Neural cell (in vitro differentiated cells): ENCODE data around the gene C3orf49. TPM values are rescaled to one million over a fixed set of nuclear protein-coding genes. Genes with fewer than 3 reads are reported as not detected.

Source experiments
- H2AFZ ChIP-seq: fragments of 200-600, 300-800 bp; sonication (generic), shearing (Covaris generic); 2 replicates; pipeline ENCODE4 v1.6.0; 2014; ENCODE audit warnings: low read depth, mild to moderate bottlenecking, antibody characterized with exemption, low read length, moderate library complexity
- H3F3A ChIP-seq: fragments of 200-600 bp; shearing (Covaris generic); 2 replicates; pipeline ENCODE4 v1.6.1; 2016; ENCODE audit warnings: mild to moderate bottlenecking, moderate library complexity, mixed read lengths, antibody characterized with exemption, low read length; ENCODE audit not compliant: insufficient read depth, poor library complexity, severe bottlenecking
- H3K27ac ChIP-seq: fragments of 200-600, 300-800 bp; sonication (generic), shearing (Covaris generic); 2 replicates; pipeline ENCODE4 v1.5.1; 2014; ENCODE audit warnings: mild to moderate bottlenecking, low read length, moderate library complexity
- H3K27me3 ChIP-seq: fragments of 300-800, 200-600 bp; sonication (generic), shearing (Covaris generic); 2 replicates; pipeline ENCODE4 v1.6.0; 2014; ENCODE audit warnings: mild to moderate bottlenecking, low read depth, low read length, moderate library complexity; ENCODE audit not compliant: insufficient read depth
- H3K36me3 ChIP-seq: fragments of 300-800, 200-600 bp; sonication (generic), shearing (Covaris generic); 2 replicates; pipeline ENCODE4 v1.5.1; 2014; ENCODE audit warnings: mild to moderate bottlenecking, antibody characterized with exemption, low read length, moderate library complexity; ENCODE audit not compliant: insufficient read depth
- H3K4me2 ChIP-seq: fragments of 300-800, 200-600 bp; sonication (generic), shearing (Covaris generic); 2 replicates; pipeline ENCODE4 v1.6.0; 2014; ENCODE audit warnings: mild to moderate bottlenecking, low read length
- H3K4me3 ChIP-seq: fragments of 300-800, 200-600 bp; sonication (generic), shearing (Covaris generic); 2 replicates; pipeline ENCODE4 v1.5.1; 2014; ENCODE audit warnings: mild to moderate bottlenecking, low read length, moderate library complexity
- H3K79me2 ChIP-seq: fragments of 200-600 bp; shearing (Covaris generic); replicated peaks from 2 replicates; pipeline ENCODE4 v1.6.0; 2014; ENCODE audit warnings: mild to moderate bottlenecking, low read length, moderate library complexity; ENCODE audit not compliant: insufficient read depth
- H3K9ac ChIP-seq: fragments of 300-800, 200-600 bp; sonication (generic), shearing (Covaris generic); 2 replicates; pipeline ENCODE4 v1.6.1; 2016; ENCODE audit warnings: mild to moderate bottlenecking, low read length, mixed read lengths
- H3K9me2 ChIP-seq: fragments of 200-600 bp; shearing (Covaris generic); 2 replicates; pipeline ENCODE4 v1.6.1; 2016; ENCODE audit warnings: mild to moderate bottlenecking, low read length, mixed read lengths; ENCODE audit not compliant: insufficient read depth
- H3K9me3 ChIP-seq: fragments of 200-600, 300-800 bp; sonication (generic), shearing (Covaris generic); 2 replicates; pipeline ENCODE4 v1.6.1; 2016; ENCODE audit warnings: mild to moderate bottlenecking, mixed run types, low read length, moderate library complexity, mixed read lengths
- H4K20me1 ChIP-seq: fragments of 200-600 bp; shearing (Covaris generic); 2 replicates; pipeline ENCODE4 v1.6.1; 2016; ENCODE audit warnings: mild to moderate bottlenecking, mixed run types; ENCODE audit not compliant: insufficient read depth
- EP300 ChIP-seq: fragments of 450-650 bp; conservative IDR thresholded peaks from 2 replicates; pipeline ENCODE4 v1.6.1; 2014; ENCODE audit warnings: antibody characterized with exemption, mild to moderate bottlenecking, moderate library complexity; ENCODE audit not compliant: poor library complexity, severe bottlenecking
- EZH2 ChIP-seq: fragments of 200-600, 300-800 bp; shearing (Covaris generic), sonication (generic); IDR thresholded peaks from 2 replicates; pipeline ENCODE4 v1.6.1; 2014; ENCODE audit warnings: antibody characterized with exemption, low read length, borderline replicate concordance, mild to moderate bottlenecking; ENCODE audit not compliant: insufficient read depth, poor library complexity, severe bottlenecking
- MXI1 ChIP-seq: fragments of 450-650 bp; conservative IDR thresholded peaks from 2 replicates; pipeline ENCODE4 v1.6.1; 2014; ENCODE audit warnings: antibody characterized with exemption, mild to moderate bottlenecking; ENCODE audit not compliant: poor library complexity, severe bottlenecking
- POLR2AphosphoS5 ChIP-seq: IDR thresholded peaks from 2 replicates; pipeline ENCODE4 v1.6.1; 2012
- RAD21 ChIP-seq: fragments of 450-650 bp; conservative IDR thresholded peaks from 2 replicates; pipeline ENCODE4 v1.6.1; 2014; ENCODE audit warnings: antibody characterized with exemption, mild to moderate bottlenecking, moderate library complexity
- SMC3 ChIP-seq: fragments of 450-650 bp; conservative IDR thresholded peaks from 2 replicates; pipeline ENCODE4 v1.6.1; 2014; ENCODE audit warnings: antibody characterized with exemption, mild to moderate bottlenecking, moderate library complexity; ENCODE audit not compliant: poor library complexity
- TAF1 ChIP-seq: IDR thresholded peaks from 2 replicates; pipeline ENCODE4 v1.6.1; 2012; ENCODE audit warnings: low read depth
- polyA plus RNA-seq: library from polyadenylated mRNA; depleted of rRNA; stranded (reverse); fragments of >200 nt; gene quantifications from 2 replicates; pipeline ENCODE4 v1.2.3, GENCODE V29; 2014
- TF ChIP-seq, protein P1 (sequence below): fragments of 450-650 bp; IDR thresholded peaks from 2 replicates; pipeline ENCODE4 v1.5.1; 2014; ENCODE audit warnings: antibody characterized with exemption, mild to moderate bottlenecking, moderate library complexity; ENCODE audit not compliant: poor library complexity, severe bottlenecking
- TF ChIP-seq, protein P2 (sequence below): IDR thresholded peaks from 2 replicates; pipeline ENCODE4 v1.6.1; 2012; ENCODE audit warnings: borderline replicate concordance

Gene C3orf49
- polyA plus RNA-seq, 1 donor from 2014 or later, result not detected

DNA sequence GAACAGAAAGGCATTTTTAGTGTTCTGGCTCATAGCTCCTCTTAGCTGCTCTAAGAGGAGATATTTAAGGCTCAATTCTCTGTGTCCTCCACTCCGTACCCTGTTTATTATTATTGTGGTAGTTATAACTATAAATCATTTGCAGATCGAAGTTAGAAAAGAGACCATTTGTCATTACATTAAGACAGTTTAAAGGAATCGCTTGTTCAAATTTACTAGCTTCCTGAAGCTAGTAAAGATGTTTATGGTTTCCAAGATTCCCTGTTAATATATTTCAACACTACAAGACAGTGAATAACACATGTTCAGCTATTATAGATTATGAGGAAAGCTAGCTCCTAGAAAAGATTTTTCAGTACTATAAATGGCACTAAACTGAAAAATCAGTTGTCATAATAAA, 57.2 kb downstream of the C3orf49 start:
- TF ChIP-seq SMC3, result no peak
- no peak for TF ChIP-seq EZH2
- no peaks in the 10 kb centered on the region for H3K36me3 ChIP-seq
- H3K79me2 ChIP-seq, result peaks cover 14% of the 10 kb centered on the region
- no peak overlapping the region for H3K4me2 ChIP-seq
- no peak overlapping the region for H3K4me3 ChIP-seq
- no peak overlapping the region for H2AFZ ChIP-seq
- no peaks in the 10 kb centered on the region for H3K9me2 ChIP-seq
- no peaks in the 10 kb centered on the region for H3F3A ChIP-seq
- no peaks in the 10 kb centered on the region for H3K9me3 ChIP-seq
- no peaks in the 10 kb centered on the region for H3K27me3 ChIP-seq
- no peak overlapping the region for H3K9ac ChIP-seq
- H3K27ac ChIP-seq, result no peak overlapping the region
- H4K20me1 ChIP-seq, result no peaks in the 10 kb centered on the region

DNA sequence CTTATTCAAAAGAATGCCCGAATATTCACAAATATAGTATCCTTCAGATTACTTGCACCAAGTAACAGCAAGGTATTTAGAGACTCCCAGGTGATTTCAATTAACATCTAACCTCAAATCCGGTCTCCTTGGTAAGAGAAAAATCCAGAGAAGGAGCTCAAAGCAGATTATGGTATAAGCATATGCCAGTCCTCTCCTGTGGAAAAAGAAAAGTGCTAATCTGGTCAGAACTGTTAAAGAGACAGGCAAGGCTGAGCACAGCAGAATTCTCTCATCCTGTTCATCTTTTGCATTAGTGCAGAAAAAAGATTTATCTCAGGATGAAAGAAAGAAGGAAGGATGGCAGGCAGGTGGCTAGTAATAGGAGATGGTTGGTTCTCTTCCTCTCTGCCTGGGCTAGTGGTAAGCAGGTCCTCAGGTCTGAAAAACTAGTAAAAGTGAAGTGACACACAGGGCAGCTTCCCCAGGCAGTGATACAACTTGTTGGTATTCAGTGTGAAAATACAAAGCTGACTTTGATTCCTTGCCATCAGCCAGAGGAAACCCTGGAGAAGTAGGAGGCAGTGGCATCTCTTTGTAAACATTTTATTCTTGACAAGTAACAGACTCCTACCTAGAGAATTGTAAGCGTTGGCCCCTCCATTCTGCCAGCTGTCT, 58.8 kb downstream of the C3orf49 start:
- Histone ChIP-seq H3K4me2 (no peak overlapping the region), H3K9me3 (no peaks in the 10 kb centered on the region), H3K36me3 (no peaks in the 10 kb centered on the region), H4K20me1 (no peaks in the 10 kb centered on the region), H3K9me2 (no peaks in the 10 kb centered on the region), H2AFZ (no peak overlapping the region), H3K4me3 (peak overlapping the region; percentile 12), H3K27ac (no peak overlapping the region), H3K9ac (no peak overlapping the region), H3F3A (no peaks in the 10 kb centered on the region), H3K79me2 (peaks cover 12% of the 10 kb centered on the region), H3K27me3 (no peaks in the 10 kb centered on the region)
- TF ChIP-seq MXI1 (no peak), RAD21 (no peak), POLR2AphosphoS5 (no peak), TAF1 (no peak), SMC3 (no peak), EP300 (no peak), EZH2 (no peak)
- TF ChIP-seq, protein P1, sequence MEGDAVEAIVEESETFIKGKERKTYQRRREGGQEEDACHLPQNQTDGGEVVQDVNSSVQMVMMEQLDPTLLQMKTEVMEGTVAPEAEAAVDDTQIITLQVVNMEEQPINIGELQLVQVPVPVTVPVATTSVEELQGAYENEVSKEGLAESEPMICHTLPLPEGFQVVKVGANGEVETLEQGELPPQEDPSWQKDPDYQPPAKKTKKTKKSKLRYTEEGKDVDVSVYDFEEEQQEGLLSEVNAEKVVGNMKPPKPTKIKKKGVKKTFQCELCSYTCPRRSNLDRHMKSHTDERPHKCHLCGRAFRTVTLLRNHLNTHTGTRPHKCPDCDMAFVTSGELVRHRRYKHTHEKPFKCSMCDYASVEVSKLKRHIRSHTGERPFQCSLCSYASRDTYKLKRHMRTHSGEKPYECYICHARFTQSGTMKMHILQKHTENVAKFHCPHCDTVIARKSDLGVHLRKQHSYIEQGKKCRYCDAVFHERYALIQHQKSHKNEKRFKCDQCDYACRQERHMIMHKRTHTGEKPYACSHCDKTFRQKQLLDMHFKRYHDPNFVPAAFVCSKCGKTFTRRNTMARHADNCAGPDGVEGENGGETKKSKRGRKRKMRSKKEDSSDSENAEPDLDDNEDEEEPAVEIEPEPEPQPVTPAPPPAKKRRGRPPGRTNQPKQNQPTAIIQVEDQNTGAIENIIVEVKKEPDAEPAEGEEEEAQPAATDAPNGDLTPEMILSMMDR, result no peak
- TF ChIP-seq, protein P2, sequence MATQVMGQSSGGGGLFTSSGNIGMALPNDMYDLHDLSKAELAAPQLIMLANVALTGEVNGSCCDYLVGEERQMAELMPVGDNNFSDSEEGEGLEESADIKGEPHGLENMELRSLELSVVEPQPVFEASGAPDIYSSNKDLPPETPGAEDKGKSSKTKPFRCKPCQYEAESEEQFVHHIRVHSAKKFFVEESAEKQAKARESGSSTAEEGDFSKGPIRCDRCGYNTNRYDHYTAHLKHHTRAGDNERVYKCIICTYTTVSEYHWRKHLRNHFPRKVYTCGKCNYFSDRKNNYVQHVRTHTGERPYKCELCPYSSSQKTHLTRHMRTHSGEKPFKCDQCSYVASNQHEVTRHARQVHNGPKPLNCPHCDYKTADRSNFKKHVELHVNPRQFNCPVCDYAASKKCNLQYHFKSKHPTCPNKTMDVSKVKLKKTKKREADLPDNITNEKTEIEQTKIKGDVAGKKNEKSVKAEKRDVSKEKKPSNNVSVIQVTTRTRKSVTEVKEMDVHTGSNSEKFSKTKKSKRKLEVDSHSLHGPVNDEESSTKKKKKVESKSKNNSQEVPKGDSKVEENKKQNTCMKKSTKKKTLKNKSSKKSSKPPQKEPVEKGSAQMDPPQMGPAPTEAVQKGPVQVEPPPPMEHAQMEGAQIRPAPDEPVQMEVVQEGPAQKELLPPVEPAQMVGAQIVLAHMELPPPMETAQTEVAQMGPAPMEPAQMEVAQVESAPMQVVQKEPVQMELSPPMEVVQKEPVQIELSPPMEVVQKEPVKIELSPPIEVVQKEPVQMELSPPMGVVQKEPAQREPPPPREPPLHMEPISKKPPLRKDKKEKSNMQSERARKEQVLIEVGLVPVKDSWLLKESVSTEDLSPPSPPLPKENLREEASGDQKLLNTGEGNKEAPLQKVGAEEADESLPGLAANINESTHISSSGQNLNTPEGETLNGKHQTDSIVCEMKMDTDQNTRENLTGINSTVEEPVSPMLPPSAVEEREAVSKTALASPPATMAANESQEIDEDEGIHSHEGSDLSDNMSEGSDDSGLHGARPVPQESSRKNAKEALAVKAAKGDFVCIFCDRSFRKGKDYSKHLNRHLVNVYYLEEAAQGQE, result no peak
